B cell (primary cell): ENCODE data around the gene TBC1D2B. TPM values are rescaled to one million over a fixed set of nuclear protein-coding genes. Genes with fewer than 3 reads are reported as not detected.

Experiments used
- ATAC-seq: fragments of 200-7000 bp; cut with Tn5 transposase; one replicate; pipeline ENCODE4 v1.10.0; 2021; ENCODE audit warnings: low read depth, mild to moderate bottlenecking, moderate number of reproducible peaks, moderate library complexity
- CTCF ChIA-PET: fragments of 350-600 bp; sonication (Branson Sonifier 250); formaldehyde crosslinking; loops from one replicate; lab custom pipeline; 2021; ENCODE audit warnings: antibody characterized with exemption, inconsistent platforms; lab: Charles Lee
- POLR2A ChIA-PET: fragments of 350-600 bp; sonication (Branson Sonifier 250); formaldehyde crosslinking; loops from one replicate; lab custom pipeline; 2021; ENCODE audit warnings: antibody characterized with exemption; lab: Charles Lee
- DNase-seq: peaks from one replicate; pipeline ENCODE4 v3.0.0; 2013
- H2AFZ ChIP-seq: 2 replicates; pipeline ENCODE4 v1.6.1; 2012; ENCODE audit warnings: mild to moderate bottlenecking, low read depth, low read length; ENCODE audit not compliant: insufficient read depth, poor library complexity, severe bottlenecking
- H3K27ac ChIP-seq, 2 donors: 1 replicate in 1 of 2; 2 replicates in 1 of 2; pipeline ENCODE4 v1.5.1; 2012 to 2013; ENCODE audit warnings: low read length in 2 of 2, mild to moderate bottlenecking in 2 of 2, moderate library complexity in 1 of 2
- H3K27me3 ChIP-seq, 4 experiments: fragments of 200-600 bp in 1 of 4; sonication (generic) in 1 of 4; replicated peaks in 1 of 4; 1 replicate in 2 of 4; 2 replicates in 2 of 4; pipeline versions ENCODE4 v1.6.1 to v1.7.0; 2013 to 2016; ENCODE audit warnings: low read length in 3 of 4, mild to moderate bottlenecking in 2 of 4, mixed read lengths in 1 of 4, moderate library complexity in 1 of 4; ENCODE audit not compliant: insufficient read depth in 4 of 4, control insufficient read depth in 3 of 4; ENCODE audit errors: control extremely low read depth in 1 of 4
- H3K36me3 ChIP-seq, 2 experiments: replicated peaks in 1 of 2; 1 replicate in 1 of 2; 2 replicates in 1 of 2; pipeline versions ENCODE4 v1.6.1 to v1.7.1; 2013; ENCODE audit warnings: low read length in 1 of 2; ENCODE audit not compliant: insufficient read depth in 2 of 2, control insufficient read depth in 1 of 2; ENCODE audit errors: control extremely low read depth in 1 of 2, extremely low read depth in 1 of 2
- H3K4me1 ChIP-seq, 2 donors: fragments of 200-600 bp in 1 of 2; sonication (generic) in 1 of 2; 1 replicate in 1 of 2; 2 replicates in 1 of 2; pipeline versions ENCODE4 v1.5.1 to v1.6.1; 2013 to 2017; ENCODE audit warnings: low read length in 2 of 2; ENCODE audit not compliant: control insufficient read depth in 2 of 2, insufficient read depth in 2 of 2
- H3K4me2 ChIP-seq: replicated peaks from 2 replicates; pipeline ENCODE3; 2012; ENCODE audit warnings: mild to moderate bottlenecking, low read depth, low read length; ENCODE audit not compliant: poor library complexity, severe bottlenecking
- H3K4me3 ChIP-seq, 5 experiments: fragments of 200-600 bp in 1 of 5; sonication (generic) in 1 of 5; 1 replicate in 3 of 5; 2 replicates in 2 of 5; pipeline versions ENCODE4 v1.5.1 to v1.7.0; 2011 to 2016; ENCODE audit warnings: low read length in 4 of 5, mild to moderate bottlenecking in 4 of 5, low read depth in 2 of 5, control low read depth in 1 of 5, moderate library complexity in 1 of 5; ENCODE audit not compliant: insufficient read depth in 1 of 5; ENCODE audit errors: control extremely low read depth in 1 of 5, extremely low read depth in 1 of 5
- H3K79me2 ChIP-seq: fragments of 200-600 bp; sonication (generic); one replicate; pipeline ENCODE4 v1.6.0; 2016; ENCODE audit warnings: low read length; ENCODE audit not compliant: control insufficient read depth, insufficient read depth
- H3K9ac ChIP-seq: fragments of 200-600 bp; sonication (generic); 2 replicates; pipeline ENCODE4 v1.6.1; 2017; ENCODE audit warnings: mild to moderate bottlenecking, low read length, moderate library complexity
- H3K9me3 ChIP-seq, 3 donors: one replicate each; pipeline versions ENCODE4 v1.6.1 to v1.7.1; 2013; ENCODE audit warnings: low read length in 2 of 3; ENCODE audit not compliant: control insufficient read depth in 2 of 3, insufficient read depth in 1 of 3; ENCODE audit errors: control extremely low read depth in 1 of 3
- H4K20me1 ChIP-seq: 2 replicates; pipeline ENCODE4 v1.6.0; 2012; ENCODE audit warnings: mild to moderate bottlenecking, low read length; ENCODE audit not compliant: insufficient read depth, control insufficient read depth, poor library complexity, severe bottlenecking
- H3K27ac Mint-ChIP-seq: one replicate; pipeline ENCODE4 v1.8.0; 2021; ENCODE audit warnings: mixed read lengths
- H3K27me3 Mint-ChIP-seq: one replicate; pipeline ENCODE4 v1.8.0; 2021; ENCODE audit warnings: mixed read lengths
- H3K4me1 Mint-ChIP-seq: one replicate; pipeline ENCODE4 v1.8.0; 2021; ENCODE audit warnings: mixed read lengths
- H3K4me3 Mint-ChIP-seq: one replicate; pipeline ENCODE4 v1.8.0; 2021; ENCODE audit warnings: mixed read lengths
- H3K9me3 Mint-ChIP-seq: one replicate; pipeline ENCODE4 v1.8.0; 2022; ENCODE audit warnings: mixed read lengths; ENCODE audit not compliant: insufficient read depth
- CTCF ChIP-seq: fragments of 200-600 bp; IDR thresholded peaks from one replicate; pipeline ENCODE4 v1.8.0; 2022; ENCODE audit warnings: antibody characterized with exemption, mild to moderate bottlenecking
- EZH2 ChIP-seq: IDR thresholded peaks from 2 replicates; pipeline ENCODE4 v1.6.1; 2012; ENCODE audit warnings: borderline replicate concordance, low read depth, mild to moderate bottlenecking, moderate library complexity, low read length; ENCODE audit not compliant: insufficient read depth, poor library complexity, severe bottlenecking
- WGBS: methylation state at CpG from one replicate; pipeline ENCODE4 v1.1.5; 2013; ENCODE audit warnings: missing lambda C conversion rate; ENCODE audit not compliant: insufficient coverage; 5-methylcytosine and 5-hydroxymethylcytosine counted together
- intact Hi-C: fragments of 100-400 bp; cut with micrococcal nuclease; formaldehyde crosslinking; loops from one replicate; pipeline ENCODE4 v1.10.0; 2022
- polyA plus RNA-seq: library from polyadenylated mRNA; depleted of rRNA; stranded (reverse); fragments of >200 nt; gene quantifications from 2 replicates; pipeline ENCODE4 v1.2.3, GENCODE V29; 2012
- total RNA-seq, 2 donors: library from RNA; stranded (reverse); fragments of 120-200 nt in 1 of 2; gene quantifications; 1 replicate in 1 of 2; 2 replicates in 1 of 2; pipeline versions ENCODE4 v1.2.3 to v1.2.4, GENCODE V29; 2013 to 2022

Gene TBC1D2B
- total and polyA plus RNA-seq, 2 donors (not counting 1 experiment from before 2014, with no cell fraction given), result 8.5 to 26.1 TPM

GRCh38 chr15:78001656-78002055 is 75.9 kb downstream of the TBC1D2B start:
- no peaks in the 10 kb centered on the region for H3K27me3 ChIP-seq

GRCh38 chr15:78000927-78001249 is 76.6 kb downstream of the TBC1D2B start:
- no peaks in the 10 kb centered on the region for H3K27me3 ChIP-seq
- no peaks in the 10 kb centered on the region for H3K4me1 ChIP-seq
- DNase-seq (no peak), ATAC-seq (no peak)
- no peak overlapping the region for H3K9ac ChIP-seq
- no peak overlapping the region for H3K4me2 ChIP-seq
- no peak overlapping the region for H3K4me3 Mint-ChIP-seq
- peaks cover 3% of the 10 kb centered on the region for H3K4me1 Mint-ChIP-seq
- H4K20me1 ChIP-seq, result no peaks in the 10 kb centered on the region
- peaks cover 14 to 16% of the 10 kb centered on the region in 2 experiments for H3K36me3 ChIP-seq
- no peak for TF ChIP-seq CTCF
- TF ChIP-seq EZH2, result no peak
- H3K27ac Mint-ChIP-seq, result peak overlapping the region; percentile 80
- ChIA-PET CTCF (interaction anchor here (0.5 to 6.5 kb wide), 7 partner anchors 18 to 1009 kb away, joined by 3 to 99 read pairs (median 8); no protein-coding TSS in a partner anchor), POLR2A (no interaction called here)
- WGBS, result 84% methylated on average over 6 of the region's 6 CpGs
- H3K79me2 ChIP-seq, result no peaks in the 10 kb centered on the region
- no peak overlapping the region for H3K4me3 ChIP-seq
- no peak overlapping the region for H2AFZ ChIP-seq
- H3K9me3 ChIP-seq, result no peaks in the 10 kb centered on the region
- H3K27me3 Mint-ChIP-seq, result no peaks in the 10 kb centered on the region
- no peak overlapping the region for H3K27ac ChIP-seq
- intact Hi-C loops, result loop anchor here (1.0 kb wide), 2 partner anchors 107 to 112 kb away; no protein-coding TSS in a partner anchor
- no peaks in the 10 kb centered on the region for H3K9me3 Mint-ChIP-seq

More at GRCh38 chr15:78001656-78002055, 75.9 kb downstream of the TBC1D2B start:
- H3K27me3 Mint-ChIP-seq, result no peaks in the 10 kb centered on the region
- H3K4me1 ChIP-seq, result no peaks in the 10 kb centered on the region
- intact Hi-C loops, result no loop called here
- H2AFZ ChIP-seq, result no peak overlapping the region
- no peak for DNase-seq
- peaks cover 14 to 17% of the 10 kb centered on the region in 2 experiments for H3K36me3 ChIP-seq
- H3K4me3 ChIP-seq, result no peak overlapping the region
- TF ChIP-seq CTCF (no peak), EZH2 (no peak)
- WGBS, result 100% methylated on average over 2 of the region's 4 CpGs
- H3K9me3 Mint-ChIP-seq, result no peaks in the 10 kb centered on the region
- no peaks in the 10 kb centered on the region for H4K20me1 ChIP-seq
- no peaks in the 10 kb centered on the region for H3K9me3 ChIP-seq
- no peaks in the 10 kb centered on the region for H3K79me2 ChIP-seq
- peaks cover 3% of the 10 kb centered on the region for H3K4me1 Mint-ChIP-seq
- no peak overlapping the region for H3K27ac Mint-ChIP-seq
- no peak overlapping the region for H3K4me2 ChIP-seq
- ATAC-seq, result no peak
- ChIA-PET POLR2A (no interaction called here), CTCF (interaction anchor here (0.6 to 6.5 kb wide), 3 partner anchors 43 to 107 kb away, joined by 3 to 99 read pairs (median 4); no protein-coding TSS in a partner anchor)
- no peak overlapping the region for H3K4me3 Mint-ChIP-seq
- H3K27ac ChIP-seq, result no peak overlapping the region
- no peak overlapping the region for H3K9ac ChIP-seq
